Mammary epithelial cell (primary cell): ENCODE results near the gene COL5A1.
"Not testable (repeated sequence)": the region's sequence is repeated elsewhere in the genome, so short reads cannot be mapped to it uniquely, and the experiment has no call there.

Experiments used
- CTCF ChIP-seq, 2 donors: IDR thresholded peaks in 1 of 2; conservative IDR thresholded peaks in 1 of 2; 2 replicates each; pipeline ENCODE4 v1.5.1; 2011 to 2012; ENCODE audit warnings: inconsistent platforms in 2 of 2, low read length in 2 of 2, mild to moderate bottlenecking in 2 of 2, control low read depth in 1 of 2, low read depth in 1 of 2; ENCODE audit not compliant: insufficient read depth in 1 of 2; ENCODE audit errors: extremely low read depth in 1 of 2
- EZH2 ChIP-seq: IDR thresholded peaks from 2 replicates; pipeline ENCODE4 v1.6.1; 2012; ENCODE audit warnings: low read length, inconsistent platforms, borderline replicate concordance

GRCh38 chr9:134715536-134715935, 73.9 kb downstream of the COL5A1 start:
- not testable (repeated sequence) for TF ChIP-seq CTCF (conservative IDR thresholded peaks at IDR 0.05 in 1 of 2, IDR thresholded peaks at IDR 0.05 in 1 of 2; ENCODE audit: extremely low read depth in 1 of 2, insufficient read depth in 1 of 2, low read depth in 1 of 2, low read length in 2 of 2); EZH2
